HepG2 (cell line): ENCODE data around the gene NINL. TPM values are rescaled to one million over a fixed set of nuclear protein-coding genes. Genes with fewer than 3 reads are reported as not detected.
A peak's percentile ranks its signal among the peaks of the same experiment; 100 is the strongest.

Experiments
- ARHGAP35 ChIP-seq: sonication (generic); formaldehyde crosslinking; IDR thresholded peaks from 2 replicates; pipeline ENCODE4 v1.9.0; 2022; ENCODE audit warnings: mild to moderate bottlenecking, inconsistent platforms, moderate library complexity, missing genetic modification reagents, borderline replicate concordance
- BORCS8-MEF2B ChIP-seq: sonication (generic); formaldehyde crosslinking; IDR thresholded peaks from 2 replicates; pipeline ENCODE4 v1.8.0; 2022; ENCODE audit warnings: mild to moderate bottlenecking, missing genetic modification reagents
- CENPT ChIP-seq: sonication (generic); formaldehyde crosslinking; IDR thresholded peaks from 2 replicates; pipeline ENCODE4 v1.8.0; 2022; ENCODE audit warnings: low read depth, mild to moderate bottlenecking, moderate library complexity, missing genetic modification reagents
- FOSL1 ChIP-seq: sonication (generic); formaldehyde crosslinking; IDR thresholded peaks from 2 replicates; pipeline ENCODE4 v1.9.0; 2021; ENCODE audit warnings: missing genetic modification reagents, borderline replicate concordance
- MIXL1 ChIP-seq: IDR thresholded peaks from 2 replicates; pipeline ENCODE4 v1.6.1; 2016
- NCOA1 ChIP-seq: sonication (generic); formaldehyde crosslinking; IDR thresholded peaks from 2 replicates; pipeline ENCODE4 v1.9.0; 2021; ENCODE audit warnings: missing genetic modification reagents
- NFE2L2 ChIP-seq: fragments of 150-350 bp; IDR thresholded peaks from 2 replicates; pipeline ENCODE4 v1.6.1; 2014; ENCODE audit warnings: low read length
- PTBP1 ChIP-seq: fragments of 200-400 bp; formaldehyde crosslinking; IDR thresholded peaks from 2 replicates; pipeline ENCODE4 v1.6.1; 2018; ENCODE audit warnings: low read length, low read depth; ENCODE audit not compliant: poor library complexity, severe bottlenecking
- XRCC5 ChIP-seq: fragments of 200-400 bp; formaldehyde crosslinking; optimal IDR thresholded peaks from 2 replicates; pipeline ENCODE3; 2017; ENCODE audit warnings: mild to moderate bottlenecking, low read length
- ZFP62 ChIP-seq: sonication (generic); formaldehyde crosslinking; IDR thresholded peaks from 2 replicates; pipeline ENCODE4 v1.4.0; 2020; ENCODE audit warnings: missing genetic modification reagents
- ZNF746 ChIP-seq: sonication (generic); formaldehyde crosslinking; IDR thresholded peaks from 2 replicates; pipeline ENCODE4 v1.8.0; 2022; ENCODE audit warnings: mild to moderate bottlenecking, missing genetic modification reagents
- polyA plus RNA-seq, 8 experiments: library from polyadenylated mRNA; depleted of rRNA in 3 of 8; stranded (reverse) in 7 of 8; unstranded in 1 of 8; fragments of >200 nt; fragmentation: Illumina TruSeq in 4 of 8; extraction: Trizol in 4 of 8; gene quantifications; 2 replicates each; pipeline versions ENCODE4 v1.2.1 to v1.2.3, GENCODE V29; 2011 to 2016; ENCODE audit warnings: low read depth in 4 of 8, missing spikeins in 1 of 8, mixed read lengths in 1 of 8; ENCODE audit not compliant: insufficient read depth in 1 of 8
- total RNA-seq, 5 experiments: library from RNA; depleted of rRNA; stranded (reverse); fragments of >200 nt; fragmentation: Illumina TruSeq; extraction: Trizol; gene quantifications; 2 replicates each; pipeline ENCODE4 v1.2.3, GENCODE V29; 2016; ENCODE audit warnings: low read depth in 1 of 5
- TF ChIP-seq, protein P1 (sequence below): sonication (generic); formaldehyde crosslinking; IDR thresholded peaks from 2 replicates; pipeline ENCODE4 v1.4.0; 2020; ENCODE audit warnings: mild to moderate bottlenecking, missing genetic modification reagents, borderline replicate concordance
- TF ChIP-seq, protein P2 (sequence below): sonication (generic); formaldehyde crosslinking; IDR thresholded peaks from 2 replicates; pipeline ENCODE4 v1.8.0; 2022; ENCODE audit warnings: mild to moderate bottlenecking, missing genetic modification reagents, borderline replicate concordance
- TF ChIP-seq, protein P3 (sequence below): sonication (generic); formaldehyde crosslinking; IDR thresholded peaks from 2 replicates; pipeline ENCODE4 v1.5.1; 2020; ENCODE audit warnings: mild to moderate bottlenecking, missing genetic modification reagents
- TF ChIP-seq, protein P4 (sequence below): sonication (generic); formaldehyde crosslinking; IDR thresholded peaks from 2 replicates; pipeline ENCODE4 v1.5.0; 2020; ENCODE audit warnings: mild to moderate bottlenecking, missing genetic modification reagents

The NINL gene
- total and polyA plus RNA-seq, 2 of the 13 experiments (the other 11 are each of a cell fraction or from before 2014, with no cell fraction given), result 32.3 to 34.3 TPM

DNA sequence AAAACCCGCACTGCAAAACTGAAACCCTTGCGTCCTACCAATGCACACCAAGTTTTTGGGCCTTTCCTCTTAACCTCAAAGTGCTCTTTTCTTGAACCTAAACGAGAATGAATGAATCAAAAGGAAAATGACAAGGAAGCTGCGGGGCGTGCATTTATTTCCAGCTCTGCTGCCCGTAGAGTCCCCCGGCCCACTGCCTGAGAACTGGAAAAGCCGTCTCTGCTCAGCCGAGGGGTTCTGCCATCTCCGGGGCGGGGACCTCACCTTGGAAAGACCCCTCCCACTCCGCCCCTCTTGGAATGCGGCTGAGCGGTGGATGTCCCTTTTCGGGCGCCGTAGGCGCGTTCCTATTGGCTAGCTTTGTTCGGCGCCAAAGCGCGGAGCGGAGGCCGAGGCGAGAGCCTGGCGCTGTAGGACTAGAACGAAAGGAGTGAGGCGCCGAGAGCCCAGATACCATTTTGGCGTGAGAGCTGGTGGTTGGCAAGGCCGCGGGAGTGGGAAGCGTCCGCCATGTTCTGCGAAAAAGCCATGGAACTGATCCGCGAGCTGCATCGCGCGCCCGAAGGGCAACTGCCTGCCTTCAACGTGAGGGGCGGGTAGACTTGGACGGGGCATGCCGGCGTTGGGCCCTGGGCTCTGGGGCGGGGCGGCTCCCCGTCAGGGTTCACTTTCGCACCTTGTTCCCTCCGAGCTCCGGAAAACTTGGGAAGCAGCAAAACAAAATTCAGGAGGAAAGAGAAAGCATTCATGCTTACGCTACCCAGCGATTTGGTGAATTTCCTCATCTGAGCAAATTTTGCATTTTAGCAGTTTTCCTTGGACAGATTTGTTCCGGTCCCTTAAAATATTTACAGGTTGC, 177.8 kb downstream of the NINL start, which contains the start of gene GINS1 (continued):
- TF ChIP-seq, protein P1, sequence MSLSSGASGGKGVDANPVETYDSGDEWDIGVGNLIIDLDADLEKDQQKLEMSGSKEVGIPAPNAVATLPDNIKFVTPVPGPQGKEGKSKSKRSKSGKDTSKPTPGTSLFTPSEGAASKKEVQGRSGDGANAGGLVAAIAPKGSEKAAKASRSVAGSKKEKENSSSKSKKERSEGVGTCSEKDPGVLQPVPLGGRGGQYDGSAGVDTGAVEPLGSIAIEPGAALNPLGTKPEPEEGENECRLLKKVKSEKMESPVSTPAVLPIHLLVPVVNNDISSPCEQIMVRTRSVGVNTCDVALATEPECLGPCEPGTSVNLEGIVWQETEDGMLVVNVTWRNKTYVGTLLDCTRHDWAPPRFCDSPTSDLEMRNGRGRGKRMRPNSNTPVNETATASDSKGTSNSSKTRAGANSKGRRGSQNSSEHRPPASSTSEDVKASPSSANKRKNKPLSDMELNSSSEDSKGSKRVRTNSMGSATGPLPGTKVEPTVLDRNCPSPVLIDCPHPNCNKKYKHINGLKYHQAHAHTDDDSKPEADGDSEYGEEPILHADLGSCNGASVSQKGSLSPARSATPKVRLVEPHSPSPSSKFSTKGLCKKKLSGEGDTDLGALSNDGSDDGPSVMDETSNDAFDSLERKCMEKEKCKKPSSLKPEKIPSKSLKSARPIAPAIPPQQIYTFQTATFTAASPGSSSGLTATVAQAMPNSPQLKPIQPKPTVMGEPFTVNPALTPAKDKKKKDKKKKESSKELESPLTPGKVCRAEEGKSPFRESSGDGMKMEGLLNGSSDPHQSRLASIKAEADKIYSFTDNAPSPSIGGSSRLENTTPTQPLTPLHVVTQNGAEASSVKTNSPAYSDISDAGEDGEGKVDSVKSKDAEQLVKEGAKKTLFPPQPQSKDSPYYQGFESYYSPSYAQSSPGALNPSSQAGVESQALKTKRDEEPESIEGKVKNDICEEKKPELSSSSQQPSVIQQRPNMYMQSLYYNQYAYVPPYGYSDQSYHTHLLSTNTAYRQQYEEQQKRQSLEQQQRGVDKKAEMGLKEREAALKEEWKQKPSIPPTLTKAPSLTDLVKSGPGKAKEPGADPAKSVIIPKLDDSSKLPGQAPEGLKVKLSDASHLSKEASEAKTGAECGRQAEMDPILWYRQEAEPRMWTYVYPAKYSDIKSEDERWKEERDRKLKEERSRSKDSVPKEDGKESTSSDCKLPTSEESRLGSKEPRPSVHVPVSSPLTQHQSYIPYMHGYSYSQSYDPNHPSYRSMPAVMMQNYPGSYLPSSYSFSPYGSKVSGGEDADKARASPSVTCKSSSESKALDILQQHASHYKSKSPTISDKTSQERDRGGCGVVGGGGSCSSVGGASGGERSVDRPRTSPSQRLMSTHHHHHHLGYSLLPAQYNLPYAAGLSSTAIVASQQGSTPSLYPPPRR (CRISPR knock-in tag), result peak; percentile 89
- TF ChIP-seq ZNF746 (CRISPR knock-in tag), result peak; percentile 95
- peak; percentile 57; the same call in 1 of the 2 replicates for TF ChIP-seq FOSL1
- peak; percentile 92; the same call in 1 of the 2 replicates for TF ChIP-seq NCOA1
- TF ChIP-seq XRCC5, result peak; percentile 99
- TF ChIP-seq ARHGAP35 (CRISPR knock-in tag), result peak; percentile 99
- TF ChIP-seq, protein P2, sequence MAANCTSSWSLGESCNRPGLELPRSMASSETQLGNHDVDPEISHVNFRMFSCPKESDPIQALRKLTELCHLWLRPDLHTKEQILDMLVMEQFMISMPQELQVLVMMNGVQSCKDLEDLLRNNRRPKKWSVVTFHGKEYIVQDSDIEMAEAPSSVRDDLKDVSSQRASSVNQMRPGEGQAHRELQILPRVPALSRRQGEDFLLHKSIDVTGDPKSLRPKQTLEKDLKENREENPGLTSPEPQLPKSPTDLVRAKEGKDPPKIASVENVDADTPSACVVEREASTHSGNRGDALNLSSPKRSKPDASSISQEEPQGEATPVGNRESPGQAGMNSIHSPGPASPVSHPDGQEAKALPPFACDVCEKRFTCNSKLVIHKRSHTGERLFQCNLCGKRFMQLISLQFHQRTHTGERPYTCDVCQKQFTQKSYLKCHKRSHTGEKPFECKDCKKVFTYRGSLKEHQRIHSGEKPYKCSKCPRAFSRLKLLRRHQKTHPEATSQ (CRISPR knock-in tag), result peak; percentile 100
- TF ChIP-seq, protein P3, sequence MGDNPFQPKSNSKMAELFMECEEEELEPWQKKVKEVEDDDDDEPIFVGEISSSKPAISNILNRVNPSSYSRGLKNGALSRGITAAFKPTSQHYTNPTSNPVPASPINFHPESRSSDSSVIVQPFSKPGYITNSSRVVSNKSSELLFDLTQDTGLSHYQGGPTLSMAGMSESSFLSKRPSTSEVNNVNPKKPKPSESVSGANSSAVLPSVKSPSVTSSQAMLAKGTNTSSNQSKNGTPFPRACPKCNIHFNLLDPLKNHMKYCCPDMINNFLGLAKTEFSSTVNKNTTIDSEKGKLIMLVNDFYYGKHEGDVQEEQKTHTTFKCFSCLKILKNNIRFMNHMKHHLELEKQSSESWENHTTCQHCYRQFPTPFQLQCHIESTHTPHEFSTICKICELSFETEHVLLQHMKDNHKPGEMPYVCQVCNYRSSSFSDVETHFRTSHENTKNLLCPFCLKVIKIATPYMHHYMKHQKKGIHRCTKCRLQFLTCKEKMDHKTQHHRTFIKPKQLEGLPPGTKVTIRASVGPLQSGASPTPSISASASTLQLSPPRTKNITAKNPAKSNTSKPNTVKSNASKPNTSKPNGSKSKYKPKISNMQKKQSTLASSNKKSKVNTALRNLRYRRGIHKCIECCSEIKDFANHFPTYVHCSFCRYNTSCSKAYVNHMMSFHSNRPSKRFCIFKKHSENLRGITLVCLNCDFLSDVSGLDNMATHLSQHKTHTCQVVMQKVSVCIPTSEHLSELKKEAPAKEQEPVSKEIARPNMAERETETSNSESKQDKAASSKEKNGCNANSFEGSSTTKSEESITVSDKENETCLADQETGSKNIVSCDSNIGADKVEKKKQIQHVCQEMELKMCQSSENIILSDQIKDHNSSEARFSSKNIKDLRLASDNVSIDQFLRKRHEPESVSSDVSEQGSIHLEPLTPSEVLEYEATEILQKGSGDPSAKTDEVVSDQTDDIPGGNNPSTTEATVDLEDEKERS (CRISPR knock-in tag), result peak; percentile 97
- TF ChIP-seq PTBP1, result peak; percentile 88
- TF ChIP-seq, protein P4, sequence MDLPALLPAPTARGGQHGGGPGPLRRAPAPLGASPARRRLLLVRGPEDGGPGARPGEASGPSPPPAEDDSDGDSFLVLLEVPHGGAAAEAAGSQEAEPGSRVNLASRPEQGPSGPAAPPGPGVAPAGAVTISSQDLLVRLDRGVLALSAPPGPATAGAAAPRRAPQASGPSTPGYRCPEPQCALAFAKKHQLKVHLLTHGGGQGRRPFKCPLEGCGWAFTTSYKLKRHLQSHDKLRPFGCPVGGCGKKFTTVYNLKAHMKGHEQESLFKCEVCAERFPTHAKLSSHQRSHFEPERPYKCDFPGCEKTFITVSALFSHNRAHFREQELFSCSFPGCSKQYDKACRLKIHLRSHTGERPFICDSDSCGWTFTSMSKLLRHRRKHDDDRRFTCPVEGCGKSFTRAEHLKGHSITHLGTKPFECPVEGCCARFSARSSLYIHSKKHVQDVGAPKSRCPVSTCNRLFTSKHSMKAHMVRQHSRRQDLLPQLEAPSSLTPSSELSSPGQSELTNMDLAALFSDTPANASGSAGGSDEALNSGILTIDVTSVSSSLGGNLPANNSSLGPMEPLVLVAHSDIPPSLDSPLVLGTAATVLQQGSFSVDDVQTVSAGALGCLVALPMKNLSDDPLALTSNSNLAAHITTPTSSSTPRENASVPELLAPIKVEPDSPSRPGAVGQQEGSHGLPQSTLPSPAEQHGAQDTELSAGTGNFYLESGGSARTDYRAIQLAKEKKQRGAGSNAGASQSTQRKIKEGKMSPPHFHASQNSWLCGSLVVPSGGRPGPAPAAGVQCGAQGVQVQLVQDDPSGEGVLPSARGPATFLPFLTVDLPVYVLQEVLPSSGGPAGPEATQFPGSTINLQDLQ (CRISPR knock-in tag), result peak; percentile 97
- peak; percentile 85 for TF ChIP-seq MIXL1 (CRISPR knock-in tag)
- TF ChIP-seq BORCS8-MEF2B, result peak; percentile 100
- TF ChIP-seq CENPT (CRISPR knock-in tag), result peak; percentile 96; the same call in 1 of the 2 replicates
- peak; percentile 9; the same call in 1 of the 2 replicates for TF ChIP-seq NFE2L2
- TF ChIP-seq ZFP62 (CRISPR knock-in tag), result 0 out of 2 replicates have a peak, but pooled peaks have one; percentile 90
